Nephron progenitor cell (in vitro differentiated cells): ENCODE data around the gene SLC5A6.

Experiments used
- DNase-seq: peaks from one replicate; pipeline ENCODE4 v3.0.0; 2021
- H3K27ac Mint-ChIP-seq: 2 replicates; pipeline ENCODE4 v1.8.0; 2021; ENCODE audit warnings: mild to moderate bottlenecking, moderate library complexity, mixed read lengths
- H3K27me3 Mint-ChIP-seq: 2 replicates; pipeline ENCODE4 v1.8.0; 2021; ENCODE audit warnings: mild to moderate bottlenecking, low read depth, mixed read lengths; ENCODE audit not compliant: poor library complexity
- H3K36me3 Mint-ChIP-seq: 2 replicates; pipeline ENCODE4 v1.8.0; 2021; ENCODE audit warnings: low read depth, mixed read lengths
- H3K4me1 Mint-ChIP-seq: 2 replicates; pipeline ENCODE4 v1.8.0; 2021; ENCODE audit warnings: mixed read lengths
- H3K4me3 Mint-ChIP-seq: 2 replicates; pipeline ENCODE4 v1.8.0; 2021; ENCODE audit warnings: mild to moderate bottlenecking, moderate library complexity, mixed read lengths
- H3K9me3 Mint-ChIP-seq: 2 replicates; pipeline ENCODE4 v1.8.0; 2021; ENCODE audit warnings: mild to moderate bottlenecking, moderate library complexity, mixed read lengths
- TF ChIP-seq, protein P1 (sequence below): fragments of 200-600 bp; sonication (generic); IDR thresholded peaks from 2 replicates; pipeline ENCODE4 v1.5.0; 2021; ENCODE audit warnings: antibody characterized with exemption

The SLC5A6 gene

DNA sequence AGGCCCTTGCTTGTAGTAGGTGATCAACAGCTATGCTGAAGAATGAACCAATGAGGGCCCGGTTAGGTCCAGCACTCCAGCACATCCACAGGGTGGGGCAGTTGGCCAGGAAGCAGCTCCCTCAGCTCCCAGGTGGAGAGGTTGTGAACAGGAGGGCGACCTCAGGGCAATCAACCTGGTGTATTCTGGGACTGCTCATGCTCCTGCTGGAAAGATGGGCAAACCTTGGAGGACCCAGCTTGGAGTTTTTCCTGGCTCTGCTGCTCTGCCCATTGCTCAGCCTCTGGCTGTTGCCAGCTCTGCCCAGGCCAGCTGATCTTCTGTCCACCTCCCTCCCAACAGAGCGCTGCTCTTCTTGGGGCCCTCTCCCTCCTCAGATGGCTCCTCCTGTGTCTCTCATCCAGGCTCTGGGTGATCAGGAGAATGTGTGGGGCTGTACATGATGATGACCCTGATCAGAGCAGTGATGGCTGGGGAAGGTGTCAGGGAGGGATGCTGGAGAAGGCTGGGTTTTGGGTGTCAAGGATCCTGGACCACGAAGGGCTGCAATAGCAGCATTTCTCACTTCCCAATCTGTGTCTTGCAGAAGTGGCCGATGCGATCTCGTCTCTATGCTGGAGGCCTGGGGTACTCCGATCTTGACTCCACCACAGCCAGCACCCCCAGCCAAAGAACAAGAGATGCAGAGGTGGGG, 59.8 kb downstream of the SLC5A6 start:
- no peak for DNase-seq
- no peaks in the 10 kb centered on the region for H3K36me3 Mint-ChIP-seq

DNA sequence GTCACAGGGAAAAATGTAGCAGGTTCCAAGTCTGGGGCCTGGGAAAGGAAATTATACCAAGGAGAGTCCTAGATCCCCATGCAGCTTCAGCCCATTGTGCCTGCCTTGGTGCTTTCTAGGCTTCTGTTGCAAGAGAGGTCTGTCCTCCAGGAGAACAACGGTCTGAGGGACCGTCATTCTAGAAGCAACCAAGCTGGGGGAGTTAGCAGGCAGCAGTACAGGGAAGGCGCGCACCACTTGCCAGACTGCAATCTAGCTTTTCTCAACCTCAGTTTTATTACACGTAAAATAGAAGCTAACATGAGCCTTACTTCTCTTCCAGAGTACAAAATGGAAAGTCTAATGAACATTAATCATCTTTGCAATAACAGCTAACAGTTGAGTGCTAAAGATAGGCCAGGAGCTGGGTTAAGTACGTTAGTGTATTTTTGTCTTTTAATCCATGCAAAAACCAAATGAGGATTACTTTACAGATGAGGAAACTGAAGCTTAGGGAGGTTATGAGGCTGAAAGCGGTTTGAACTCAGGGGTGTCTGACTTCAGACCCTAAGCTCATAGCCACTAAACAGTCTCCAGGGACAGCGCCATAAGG, 61.3 kb downstream of the SLC5A6 start:
- no peak overlapping the region for H3K4me3 Mint-ChIP-seq
- TF ChIP-seq, protein P1, sequence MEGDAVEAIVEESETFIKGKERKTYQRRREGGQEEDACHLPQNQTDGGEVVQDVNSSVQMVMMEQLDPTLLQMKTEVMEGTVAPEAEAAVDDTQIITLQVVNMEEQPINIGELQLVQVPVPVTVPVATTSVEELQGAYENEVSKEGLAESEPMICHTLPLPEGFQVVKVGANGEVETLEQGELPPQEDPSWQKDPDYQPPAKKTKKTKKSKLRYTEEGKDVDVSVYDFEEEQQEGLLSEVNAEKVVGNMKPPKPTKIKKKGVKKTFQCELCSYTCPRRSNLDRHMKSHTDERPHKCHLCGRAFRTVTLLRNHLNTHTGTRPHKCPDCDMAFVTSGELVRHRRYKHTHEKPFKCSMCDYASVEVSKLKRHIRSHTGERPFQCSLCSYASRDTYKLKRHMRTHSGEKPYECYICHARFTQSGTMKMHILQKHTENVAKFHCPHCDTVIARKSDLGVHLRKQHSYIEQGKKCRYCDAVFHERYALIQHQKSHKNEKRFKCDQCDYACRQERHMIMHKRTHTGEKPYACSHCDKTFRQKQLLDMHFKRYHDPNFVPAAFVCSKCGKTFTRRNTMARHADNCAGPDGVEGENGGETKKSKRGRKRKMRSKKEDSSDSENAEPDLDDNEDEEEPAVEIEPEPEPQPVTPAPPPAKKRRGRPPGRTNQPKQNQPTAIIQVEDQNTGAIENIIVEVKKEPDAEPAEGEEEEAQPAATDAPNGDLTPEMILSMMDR = no peak
- H3K27me3 Mint-ChIP-seq = peaks cover 20% of the 10 kb centered on the region
- H3K27ac Mint-ChIP-seq = no peak overlapping the region
- no peaks in the 10 kb centered on the region for H3K9me3 Mint-ChIP-seq
- no peaks in the 10 kb centered on the region for H3K36me3 Mint-ChIP-seq
- DNase-seq = no peak
- peaks cover 48% of the 10 kb centered on the region for H3K4me1 Mint-ChIP-seq

More for the DNA sequence above, 59.8 kb downstream of the SLC5A6 start:
- H3K4me1 Mint-ChIP-seq = peaks cover 35% of the 10 kb centered on the region
- peaks cover 17% of the 10 kb centered on the region for H3K27me3 Mint-ChIP-seq
- TF ChIP-seq, protein P1 = no peak
- H3K4me3 Mint-ChIP-seq = no peak overlapping the region
- H3K9me3 Mint-ChIP-seq = no peaks in the 10 kb centered on the region
- H3K27ac Mint-ChIP-seq = no peak overlapping the region
